MM.1S (cell line): ENCODE measurements around the gene RBFOX1.

Source experiments
- EZH2 ChIP-seq: fragments of 300-600 bp; sonication (generic); optimal IDR thresholded peaks from 2 replicates; pipeline ENCODE3; 2017; ENCODE audit warnings: low read depth, mild to moderate bottlenecking, antibody characterized with exemption, low read length, mixed read lengths
- EZH2phosphoT487 ChIP-seq: fragments of 300-600 bp; sonication (generic); IDR thresholded peaks from 2 replicates; pipeline ENCODE4 v1.6.1; 2018; ENCODE audit warnings: antibody characterized with exemption, low read length
- TF ChIP-seq, protein P1 (sequence below): fragments of 300-600 bp; sonication (generic); IDR thresholded peaks from 2 replicates; pipeline ENCODE4 v1.5.1; 2016; ENCODE audit warnings: antibody characterized with exemption, low read length, mixed read lengths

DNA sequence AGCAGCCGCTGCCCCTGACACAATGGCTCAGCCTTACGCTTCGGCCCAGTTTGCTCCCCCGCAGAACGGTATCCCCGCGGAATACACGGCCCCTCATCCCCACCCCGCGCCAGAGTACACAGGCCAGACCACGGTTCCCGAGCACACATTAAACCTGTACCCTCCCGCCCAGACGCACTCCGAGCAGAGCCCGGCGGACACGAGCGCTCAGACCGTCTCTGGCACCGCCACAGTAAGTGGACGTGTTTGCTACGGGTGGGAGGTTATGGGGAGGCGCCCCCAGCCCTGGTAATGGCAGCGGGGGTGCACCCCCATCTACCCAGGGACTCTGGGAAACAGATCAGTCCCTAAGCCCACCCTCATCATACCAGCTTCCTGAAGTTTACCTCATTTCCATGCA, 185.5 kb downstream of the RBFOX1 start:
- TF ChIP-seq, protein P1, sequence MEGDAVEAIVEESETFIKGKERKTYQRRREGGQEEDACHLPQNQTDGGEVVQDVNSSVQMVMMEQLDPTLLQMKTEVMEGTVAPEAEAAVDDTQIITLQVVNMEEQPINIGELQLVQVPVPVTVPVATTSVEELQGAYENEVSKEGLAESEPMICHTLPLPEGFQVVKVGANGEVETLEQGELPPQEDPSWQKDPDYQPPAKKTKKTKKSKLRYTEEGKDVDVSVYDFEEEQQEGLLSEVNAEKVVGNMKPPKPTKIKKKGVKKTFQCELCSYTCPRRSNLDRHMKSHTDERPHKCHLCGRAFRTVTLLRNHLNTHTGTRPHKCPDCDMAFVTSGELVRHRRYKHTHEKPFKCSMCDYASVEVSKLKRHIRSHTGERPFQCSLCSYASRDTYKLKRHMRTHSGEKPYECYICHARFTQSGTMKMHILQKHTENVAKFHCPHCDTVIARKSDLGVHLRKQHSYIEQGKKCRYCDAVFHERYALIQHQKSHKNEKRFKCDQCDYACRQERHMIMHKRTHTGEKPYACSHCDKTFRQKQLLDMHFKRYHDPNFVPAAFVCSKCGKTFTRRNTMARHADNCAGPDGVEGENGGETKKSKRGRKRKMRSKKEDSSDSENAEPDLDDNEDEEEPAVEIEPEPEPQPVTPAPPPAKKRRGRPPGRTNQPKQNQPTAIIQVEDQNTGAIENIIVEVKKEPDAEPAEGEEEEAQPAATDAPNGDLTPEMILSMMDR: no peak
- no peak for TF ChIP-seq EZH2
- no peak for TF ChIP-seq EZH2phosphoT487
